Activated naive CD8-positive, alpha-beta T cell (primary cell): ENCODE measurements around the gene CNPY1.

Experiments used
- H3K27ac Mint-ChIP-seq: one replicate; pipeline ENCODE4 v1.8.0; 2021; ENCODE audit warnings: mixed read lengths
- H3K27me3 Mint-ChIP-seq: one replicate; pipeline ENCODE4 v1.8.0; 2021; ENCODE audit warnings: mixed read lengths
- H3K36me3 Mint-ChIP-seq: one replicate; pipeline ENCODE4 v1.8.0; 2021; ENCODE audit warnings: mixed read lengths
- H3K4me1 Mint-ChIP-seq: one replicate; pipeline ENCODE4 v1.8.0; 2021; ENCODE audit warnings: low read depth, mixed read lengths
- H3K4me3 Mint-ChIP-seq: one replicate; pipeline ENCODE4 v1.8.0; 2021; ENCODE audit warnings: mild to moderate bottlenecking, mixed read lengths
- H3K9me3 Mint-ChIP-seq: one replicate; pipeline ENCODE4 v1.8.0; 2021; ENCODE audit warnings: low read depth, mixed read lengths

The CNPY1 gene

GRCh38 chr7:155470686-155471638, 75.4 kb downstream of the CNPY1 start:
- Mint-ChIP-seq H3K9me3 (no peaks in the 10 kb centered on the region), H3K27ac (no peak overlapping the region), H3K4me1 (peaks cover 16% of the 10 kb centered on the region), H3K4me3 (no peak overlapping the region), H3K36me3 (no peaks in the 10 kb centered on the region), H3K27me3 (peaks cover 57% of the 10 kb centered on the region)

GRCh38 chr7:155470186-155470487, 76.2 kb downstream of the CNPY1 start:
- Mint-ChIP-seq H3K36me3 (no peaks in the 10 kb centered on the region), H3K4me3 (no peak overlapping the region), H3K27ac (no peak overlapping the region), H3K4me1 (peaks cover 20% of the 10 kb centered on the region), H3K9me3 (no peaks in the 10 kb centered on the region), H3K27me3 (peaks cover 54% of the 10 kb centered on the region)

GRCh38 chr7:155469311-155470185, 76.8 kb downstream of the CNPY1 start:
- peaks cover 50% of the 10 kb centered on the region for H3K27me3 Mint-ChIP-seq
- no peak overlapping the region for H3K27ac Mint-ChIP-seq
- no peaks in the 10 kb centered on the region for H3K9me3 Mint-ChIP-seq
- no peak overlapping the region for H3K4me3 Mint-ChIP-seq
- peaks cover 25% of the 10 kb centered on the region for H3K4me1 Mint-ChIP-seq
- no peaks in the 10 kb centered on the region for H3K36me3 Mint-ChIP-seq

- no peaks in the 10 kb centered on the region for H3K9me3 Mint-ChIP-seq
- no peak overlapping the region for H3K4me3 Mint-ChIP-seq
- H3K4me1 Mint-ChIP-seq: peaks cover 25% of the 10 kb centered on the region
- no peaks in the 10 kb centered on the region for H3K36me3 Mint-ChIP-seq
- no peak overlapping the region for H3K27ac Mint-ChIP-seq
- peaks cover 49% of the 10 kb centered on the region for H3K27me3 Mint-ChIP-seq
Measured at GRCh38 chr7:155468785-155469148, 77.6 kb downstream of the CNPY1 start.

GRCh38 chr7:155467846-155468784, 78.2 kb downstream of the CNPY1 start:
- no peak overlapping the region for H3K27ac Mint-ChIP-seq
- H3K4me1 Mint-ChIP-seq: peaks cover 25% of the 10 kb centered on the region
- no peaks in the 10 kb centered on the region for H3K36me3 Mint-ChIP-seq
- H3K27me3 Mint-ChIP-seq: peaks cover 47% of the 10 kb centered on the region
- no peaks in the 10 kb centered on the region for H3K9me3 Mint-ChIP-seq
- H3K4me3 Mint-ChIP-seq: no peak overlapping the region

- Mint-ChIP-seq H3K9me3 (no peaks in the 10 kb centered on the region), H3K36me3 (no peaks in the 10 kb centered on the region), H3K4me3 (peak overlapping the region; percentile 17), H3K27me3 (peaks cover 46% of the 10 kb centered on the region), H3K4me1 (peaks cover 25% of the 10 kb centered on the region), H3K27ac (no peak overlapping the region)
Measured at GRCh38 chr7:155466814-155467733, 79.3 kb downstream of the CNPY1 start.

- no peaks in the 10 kb centered on the region for H3K36me3 Mint-ChIP-seq
- peak overlapping the region; percentile 17 for H3K4me3 Mint-ChIP-seq
- no peak overlapping the region for H3K27ac Mint-ChIP-seq
- peaks cover 25% of the 10 kb centered on the region for H3K4me1 Mint-ChIP-seq
- H3K27me3 Mint-ChIP-seq: peaks cover 48% of the 10 kb centered on the region
- no peaks in the 10 kb centered on the region for H3K9me3 Mint-ChIP-seq
Measured at GRCh38 chr7:155466142-155466813, 80.1 kb downstream of the CNPY1 start.

- Mint-ChIP-seq H3K27ac (no peak overlapping the region), H3K27me3 (peaks cover 49% of the 10 kb centered on the region), H3K9me3 (no peaks in the 10 kb centered on the region), H3K4me3 (peak overlapping the region; percentile 17), H3K36me3 (no peaks in the 10 kb centered on the region), H3K4me1 (peaks cover 22% of the 10 kb centered on the region)
Measured at GRCh38 chr7:155465761-155466141, 80.6 kb downstream of the CNPY1 start.

- Mint-ChIP-seq H3K36me3 (no peaks in the 10 kb centered on the region), H3K4me1 (peaks cover 22% of the 10 kb centered on the region), H3K27me3 (peaks cover 44% of the 10 kb centered on the region), H3K4me3 (no peak overlapping the region), H3K9me3 (no peaks in the 10 kb centered on the region), H3K27ac (no peak overlapping the region)
Measured at GRCh38 chr7:155464948-155465739, 81.2 kb downstream of the CNPY1 start.

GRCh38 chr7:155464183-155464582, 82.2 kb downstream of the CNPY1 start:
- Mint-ChIP-seq H3K27ac (no peak overlapping the region), H3K9me3 (no peaks in the 10 kb centered on the region), H3K36me3 (no peaks in the 10 kb centered on the region), H3K27me3 (peaks cover 42% of the 10 kb centered on the region), H3K4me1 (peaks cover 29% of the 10 kb centered on the region), H3K4me3 (no peak overlapping the region)

- no peak overlapping the region for H3K27ac Mint-ChIP-seq
- H3K36me3 Mint-ChIP-seq: no peaks in the 10 kb centered on the region
- H3K9me3 Mint-ChIP-seq: no peaks in the 10 kb centered on the region
- peaks cover 23% of the 10 kb centered on the region for H3K4me1 Mint-ChIP-seq
- no peak overlapping the region for H3K4me3 Mint-ChIP-seq
- peaks cover 36% of the 10 kb centered on the region for H3K27me3 Mint-ChIP-seq
Measured at GRCh38 chr7:155463114-155463811, 83.1 kb downstream of the CNPY1 start.

GRCh38 chr7:155462163-155462735, 84.1 kb downstream of the CNPY1 start:
- Mint-ChIP-seq H3K27me3 (peaks cover 33% of the 10 kb centered on the region), H3K4me1 (peaks cover 20% of the 10 kb centered on the region), H3K27ac (no peak overlapping the region), H3K36me3 (no peaks in the 10 kb centered on the region), H3K9me3 (no peaks in the 10 kb centered on the region), H3K4me3 (no peak overlapping the region)
